PC-3 (cell line): ENCODE data around the gene TMEM267.

ENCODE experiments used
- EZH2 ChIP-seq: fragments of 300-600 bp; sonication (generic); IDR thresholded peaks from one replicate; pipeline ENCODE4 v1.6.1; 2017; ENCODE audit warnings: antibody characterized with exemption, mild to moderate bottlenecking, low read length; ENCODE audit not compliant: unreplicated experiment
- TF ChIP-seq, protein P1 (sequence below): fragments of 300-600 bp; sonication (generic); conservative IDR thresholded peaks from 2 replicates; pipeline ENCODE4 v1.5.1; 2017; ENCODE audit warnings: antibody characterized with exemption, low read depth, mild to moderate bottlenecking, low read length

DNA sequence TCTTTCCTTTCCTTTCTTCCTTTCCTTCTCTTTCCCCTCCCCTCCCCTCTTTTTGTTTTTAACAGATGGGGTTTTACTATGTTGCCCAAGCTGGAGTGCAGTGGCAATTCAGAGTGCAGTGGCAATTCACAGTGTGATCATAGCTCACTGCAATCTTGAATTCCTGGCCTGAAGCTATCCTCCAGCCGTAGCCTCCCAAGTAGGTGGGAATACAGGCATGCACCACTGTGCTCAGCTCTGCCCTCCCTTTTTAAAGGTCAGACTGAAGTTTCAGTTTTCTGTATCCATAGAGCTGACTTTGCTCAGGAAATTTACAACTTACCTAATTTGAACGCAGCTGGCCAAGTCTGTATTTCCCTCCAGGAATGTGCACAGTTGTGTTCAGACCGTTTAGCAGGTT lies 72.2 kb downstream of the TMEM267 start:
- TF ChIP-seq EZH2, result no peak
- TF ChIP-seq, protein P1, sequence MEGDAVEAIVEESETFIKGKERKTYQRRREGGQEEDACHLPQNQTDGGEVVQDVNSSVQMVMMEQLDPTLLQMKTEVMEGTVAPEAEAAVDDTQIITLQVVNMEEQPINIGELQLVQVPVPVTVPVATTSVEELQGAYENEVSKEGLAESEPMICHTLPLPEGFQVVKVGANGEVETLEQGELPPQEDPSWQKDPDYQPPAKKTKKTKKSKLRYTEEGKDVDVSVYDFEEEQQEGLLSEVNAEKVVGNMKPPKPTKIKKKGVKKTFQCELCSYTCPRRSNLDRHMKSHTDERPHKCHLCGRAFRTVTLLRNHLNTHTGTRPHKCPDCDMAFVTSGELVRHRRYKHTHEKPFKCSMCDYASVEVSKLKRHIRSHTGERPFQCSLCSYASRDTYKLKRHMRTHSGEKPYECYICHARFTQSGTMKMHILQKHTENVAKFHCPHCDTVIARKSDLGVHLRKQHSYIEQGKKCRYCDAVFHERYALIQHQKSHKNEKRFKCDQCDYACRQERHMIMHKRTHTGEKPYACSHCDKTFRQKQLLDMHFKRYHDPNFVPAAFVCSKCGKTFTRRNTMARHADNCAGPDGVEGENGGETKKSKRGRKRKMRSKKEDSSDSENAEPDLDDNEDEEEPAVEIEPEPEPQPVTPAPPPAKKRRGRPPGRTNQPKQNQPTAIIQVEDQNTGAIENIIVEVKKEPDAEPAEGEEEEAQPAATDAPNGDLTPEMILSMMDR, result no peak
